Activated CD8-positive, alpha-beta memory T cell treated with anti-CD3 and anti-CD28 coated beads, Interleukin-2, amount 50 U/mL, for 48 hours (primary cell): ENCODE data around the gene ANKDD1B.
"Not testable (repeated sequence)": the region's sequence is repeated elsewhere in the genome, so short reads cannot be mapped to it uniquely, and the experiment has no call there.

Source experiments
- DNase-seq: peaks from one replicate; pipeline ENCODE4 v3.0.0-alpha.2; 2020

The ANKDD1B gene

DNA sequence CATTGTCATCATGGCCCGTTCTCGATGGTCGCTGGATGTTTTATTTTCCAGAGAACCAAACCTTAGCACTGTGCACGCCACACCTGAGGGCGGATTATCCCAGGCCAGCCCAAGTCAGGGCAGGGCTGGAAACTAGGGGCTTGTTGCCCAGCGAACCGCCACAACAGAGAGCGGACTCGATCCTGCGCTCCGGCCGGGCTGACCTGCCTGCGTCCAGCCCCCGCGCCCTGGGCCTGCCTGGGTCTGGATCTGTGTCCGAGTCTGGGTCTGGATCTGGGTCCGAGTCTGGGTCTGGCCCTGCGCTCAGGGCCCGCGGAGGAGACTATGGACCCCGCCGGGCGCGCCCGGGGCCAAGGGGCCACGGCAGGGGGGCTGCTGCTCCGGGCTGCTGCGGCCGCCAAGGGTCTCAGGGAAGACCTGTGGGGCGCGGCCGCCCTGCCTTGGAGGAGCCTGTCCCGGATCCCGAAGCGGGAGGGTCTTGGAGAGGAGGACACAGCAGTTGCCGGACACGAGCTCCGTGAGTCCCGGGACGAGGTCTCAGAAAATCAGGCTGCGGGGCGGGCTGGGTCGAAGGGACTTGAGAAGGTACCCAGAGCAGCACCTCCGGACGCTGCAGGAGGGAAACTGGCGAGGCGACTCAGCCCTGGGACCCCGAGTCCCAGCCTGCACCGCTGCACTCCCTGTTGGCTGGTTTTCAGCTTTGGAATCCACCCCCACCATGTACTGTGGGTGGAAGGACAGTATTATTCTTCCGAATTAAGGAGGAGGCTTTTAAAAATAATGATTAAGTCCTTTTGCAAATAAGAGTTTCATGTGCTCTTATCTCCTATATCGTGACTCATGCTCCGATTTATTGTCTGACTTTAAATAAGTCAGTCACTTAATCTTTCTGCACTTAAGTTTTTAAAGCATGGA lies at the start of gene ANKDD1B:
Gene ANKDD1B (plus strand): TSS at position 143 of the 915 bp plus-strand sequence. CDS start 182 bp downstream, at position 325.
- DNase-seq, result peak; percentile 58

DNA sequence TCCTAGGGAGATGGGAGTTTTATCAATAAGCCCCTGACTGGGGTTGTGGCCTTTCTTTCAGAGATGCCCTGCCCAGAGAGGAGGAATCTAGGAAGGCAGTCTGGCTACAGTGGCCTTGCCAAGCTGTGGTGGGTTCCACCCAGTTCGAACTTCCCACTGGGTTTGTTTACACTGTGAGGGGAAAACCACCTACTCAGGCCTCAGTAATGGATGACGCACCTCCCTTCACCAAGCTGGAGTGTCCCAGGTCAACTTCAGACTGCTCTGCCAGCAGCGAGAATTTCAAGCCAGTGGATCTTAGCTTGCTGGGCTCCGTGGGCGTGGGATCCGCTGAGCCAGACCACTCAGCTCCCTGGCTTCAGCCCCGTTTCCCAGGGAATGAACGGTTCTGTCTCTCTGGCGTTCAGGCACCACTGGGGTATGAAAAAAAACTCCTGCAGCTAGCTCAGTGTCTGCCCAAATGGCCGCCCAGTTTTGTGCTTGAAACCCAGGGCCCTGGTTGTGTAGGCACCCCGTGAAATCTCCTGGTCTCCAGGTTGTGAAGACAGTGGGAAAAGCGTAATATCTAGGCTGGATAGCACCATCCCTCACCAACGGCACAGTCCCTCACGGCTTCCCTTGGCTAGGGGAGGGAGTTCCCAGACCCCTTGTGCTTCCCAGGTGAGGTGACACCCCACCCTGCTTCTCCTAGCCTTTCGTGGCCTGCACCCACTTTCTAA lies 45.1 kb upstream of the ANKDD1B start:
- peak; percentile 58 for DNase-seq

DNA sequence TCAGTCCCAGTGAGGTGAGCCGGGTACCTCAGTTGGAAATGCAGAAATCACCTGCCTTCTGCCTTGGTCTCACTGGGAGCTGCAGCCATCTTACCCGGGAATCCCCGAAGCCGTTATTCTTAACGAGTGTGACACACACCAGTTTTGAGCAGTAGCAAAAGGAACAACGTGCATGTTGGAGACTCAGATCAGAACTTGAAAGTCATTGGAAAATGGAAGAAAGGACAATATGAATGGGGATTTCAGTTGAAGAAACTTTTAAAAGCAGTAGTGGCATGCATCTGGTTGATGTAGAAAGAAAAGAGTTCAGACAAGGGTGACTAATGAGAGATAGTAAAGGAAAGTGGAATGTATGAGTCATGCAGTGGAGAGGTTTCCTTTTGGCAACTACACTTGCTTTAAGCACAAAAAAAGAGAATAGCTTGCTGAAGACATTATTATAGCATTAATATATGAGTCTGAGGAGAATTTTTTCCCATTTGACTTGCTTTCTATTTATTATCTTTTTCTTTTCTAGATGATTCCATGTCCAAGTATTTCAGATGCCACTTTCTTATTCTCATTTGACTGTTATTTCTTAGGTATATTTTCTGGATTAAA lies 44.4 kb upstream of the ANKDD1B start:
- DNase-seq, result peak; percentile 71

DNA sequence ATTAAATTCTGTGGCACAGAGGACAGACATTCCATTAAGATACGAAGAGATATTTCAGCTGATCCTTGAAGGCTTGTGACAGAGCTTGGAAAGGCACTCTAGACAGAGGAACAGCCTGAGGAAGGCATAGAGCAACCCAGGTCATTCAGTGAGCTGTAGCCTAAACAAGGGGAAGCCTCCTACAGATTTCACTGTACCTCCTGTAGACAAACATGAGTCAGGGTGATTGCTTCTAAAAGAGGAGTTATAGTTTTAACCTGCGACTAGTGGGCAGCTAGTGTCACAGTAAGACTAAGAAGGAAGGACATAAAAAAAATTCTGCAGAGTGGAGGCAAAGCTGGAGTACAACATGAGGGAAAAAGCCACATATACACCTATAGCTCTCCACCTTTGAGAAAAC lies 43.5 kb upstream of the ANKDD1B start:
- no peak for DNase-seq

DNA sequence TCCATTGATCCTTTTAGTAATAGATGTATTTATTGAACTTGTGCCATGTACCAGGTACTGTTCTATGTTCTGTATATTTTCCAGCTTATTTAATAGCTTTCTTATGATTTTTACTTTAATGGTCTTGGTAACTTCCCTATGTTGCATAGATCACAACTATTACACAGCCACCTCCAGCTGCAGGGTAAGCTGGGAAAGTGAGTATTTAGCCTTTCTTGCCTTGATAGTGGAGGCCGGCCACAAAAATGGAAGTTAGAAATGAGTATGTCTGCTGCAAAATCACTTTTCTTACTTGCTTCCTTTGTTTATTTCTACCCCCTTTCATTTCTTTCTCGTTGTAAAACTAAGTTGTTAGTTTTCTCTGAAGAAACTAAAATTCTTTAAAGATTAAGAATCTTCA lies 43.1 kb upstream of the ANKDD1B start:
- DNase-seq, result no peak

DNA sequence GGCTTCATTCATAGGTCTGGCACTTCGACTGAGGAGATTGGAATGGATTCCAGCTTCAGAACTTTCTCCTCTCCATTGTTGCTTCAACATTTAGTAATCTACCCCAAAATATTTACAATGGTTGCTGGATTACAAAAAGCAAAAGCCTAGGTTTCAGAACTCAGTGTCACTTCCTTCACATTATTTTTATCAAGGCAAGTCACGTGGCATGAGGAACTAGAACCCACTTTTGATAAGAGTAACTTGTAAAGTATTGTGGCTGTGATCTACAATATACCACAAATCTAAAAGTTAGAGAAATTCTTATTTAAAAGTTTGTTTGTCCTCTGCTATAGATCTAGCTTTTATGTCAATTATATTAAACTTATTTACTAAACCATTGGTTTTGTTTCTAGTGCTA lies 39.7 kb upstream of the ANKDD1B start:
- DNase-seq, result no peak

DNA sequence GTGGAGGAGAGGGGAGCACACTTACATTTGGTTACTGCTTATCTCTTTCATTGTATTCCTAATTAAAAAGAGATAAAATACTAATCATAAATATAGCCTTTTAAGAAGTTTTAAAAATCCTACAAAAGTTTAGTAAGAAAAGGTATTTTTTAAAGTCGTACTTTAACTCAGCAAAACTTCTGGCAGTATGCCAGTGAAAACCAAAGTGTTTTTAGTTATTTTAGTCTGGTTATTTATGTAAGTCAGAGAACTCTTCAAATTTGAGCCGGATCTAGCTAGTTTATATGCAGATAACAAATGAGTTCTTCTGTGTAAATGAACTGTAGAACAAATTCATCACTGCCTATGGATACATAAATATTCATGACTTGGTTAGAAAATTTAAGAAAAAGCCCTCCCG lies 36.5 kb upstream of the ANKDD1B start:
- DNase-seq, result no peak

DNA sequence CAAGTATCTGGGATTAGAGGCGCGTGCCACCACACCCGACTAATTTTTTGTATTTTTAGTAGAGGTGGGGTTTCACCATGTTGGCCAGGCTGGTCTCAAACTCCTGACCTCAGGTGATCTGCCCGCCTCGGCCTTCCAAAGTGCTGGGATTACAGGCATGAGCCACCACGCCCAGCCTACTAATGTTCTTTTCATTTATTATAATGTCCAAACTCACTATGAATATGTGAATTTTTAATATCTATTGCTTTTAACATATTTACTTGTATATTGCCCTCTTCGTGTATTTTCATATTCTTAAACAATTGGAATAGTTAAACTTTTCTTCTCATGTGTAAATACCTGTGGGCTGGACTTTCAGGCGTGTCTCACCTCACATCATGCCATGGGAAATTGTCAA lies 33.0 kb upstream of the ANKDD1B start:
- DNase-seq, result not testable (repeated sequence)

DNA sequence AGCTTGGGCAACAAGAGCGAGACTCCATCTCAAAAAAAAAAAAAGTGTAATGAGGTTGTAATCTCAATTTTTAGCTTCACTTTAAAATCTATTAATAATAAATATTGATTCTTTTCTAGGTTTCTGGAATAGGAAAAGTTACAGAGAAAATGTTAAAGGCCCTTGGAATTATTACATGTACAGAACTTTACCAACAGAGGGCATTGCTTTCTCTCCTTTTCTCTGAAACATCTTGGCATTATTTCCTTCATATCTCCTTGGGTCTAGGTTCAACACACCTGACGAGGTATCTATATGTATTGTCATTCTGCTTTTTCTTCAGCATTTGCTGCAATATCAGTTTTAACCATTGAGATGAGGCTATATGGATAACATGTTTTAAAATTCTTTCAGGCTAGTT lies 26.6 kb upstream of the ANKDD1B start:
- DNase-seq, result no peak

DNA sequence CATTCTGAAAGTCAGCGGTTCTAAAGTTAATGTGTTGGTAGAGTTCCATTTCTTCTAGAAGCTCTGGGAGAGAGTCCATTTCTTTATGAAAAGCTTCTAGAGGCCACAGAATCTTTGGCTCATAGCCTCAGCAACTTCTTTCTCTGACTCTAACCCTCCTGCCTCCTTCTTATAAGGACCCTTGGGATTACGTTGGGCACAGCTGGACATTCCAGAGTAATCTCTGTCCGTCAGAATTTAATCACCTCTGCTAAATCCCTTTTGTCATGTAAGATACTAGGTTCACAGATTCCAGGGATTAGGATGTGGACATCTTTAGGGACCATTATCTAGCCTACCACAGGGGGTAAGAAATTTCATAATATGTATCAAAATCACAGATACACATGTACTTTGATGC lies 22.6 kb upstream of the ANKDD1B start:
- no peak for DNase-seq

DNA sequence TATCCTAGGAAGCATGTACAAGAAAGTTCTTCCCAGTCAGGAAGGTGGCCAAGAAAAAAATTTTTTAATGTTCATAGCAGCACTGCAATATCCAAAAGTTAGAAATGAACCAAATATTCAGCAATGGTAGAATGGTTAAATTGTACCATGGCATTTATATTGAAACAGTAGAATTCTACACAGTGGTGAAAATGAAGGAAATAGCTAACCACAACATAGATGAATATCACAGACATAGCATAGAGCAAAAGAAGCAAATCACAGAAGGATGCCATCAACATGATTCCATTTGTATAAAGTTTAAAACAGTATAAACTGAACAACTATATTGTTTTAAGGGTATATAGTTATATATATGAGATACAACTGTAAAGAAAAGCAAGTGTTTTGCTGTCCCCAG lies 10.7 kb upstream of the ANKDD1B start:
- DNase-seq, result no peak

DNA sequence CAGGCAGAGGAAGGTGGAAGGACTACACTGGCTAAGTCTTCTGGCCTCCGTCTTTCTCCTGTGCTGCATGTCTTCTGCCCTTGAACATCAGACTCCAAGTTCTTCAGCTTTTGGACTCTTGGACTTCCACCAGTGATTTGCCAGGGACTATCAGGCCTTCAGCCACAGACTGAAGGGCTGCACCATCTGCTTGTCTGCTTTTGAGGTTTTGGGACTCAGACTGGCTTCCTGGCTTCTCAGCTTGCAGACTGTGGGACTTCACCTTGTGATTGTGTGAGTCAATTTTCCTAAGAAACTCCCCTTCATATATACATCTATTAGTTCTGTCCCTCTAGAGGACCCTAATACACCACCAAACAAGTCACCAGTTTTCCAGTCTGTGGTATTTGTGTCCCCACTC lies 9.7 kb upstream of the ANKDD1B start:
- no peak for DNase-seq

DNA sequence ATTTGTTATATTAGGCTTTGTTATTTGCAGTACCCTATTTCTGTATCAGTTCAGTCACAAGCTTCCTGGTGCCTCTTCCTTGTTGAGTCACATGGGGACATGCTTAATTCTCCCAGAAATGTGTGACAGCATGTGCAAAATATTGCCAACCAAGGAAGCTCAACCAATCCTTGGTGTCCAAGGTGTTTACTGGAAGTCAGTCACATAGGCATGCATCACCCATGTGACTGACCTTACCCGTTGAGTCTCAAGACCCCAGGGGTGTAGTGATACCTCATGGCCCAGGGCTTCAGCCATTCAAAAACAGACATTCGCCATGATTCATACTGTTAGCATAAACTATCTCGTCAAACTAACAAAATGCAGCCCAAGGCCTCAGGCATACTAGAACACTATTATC lies 9.3 kb upstream of the ANKDD1B start:
- DNase-seq, result no peak

DNA sequence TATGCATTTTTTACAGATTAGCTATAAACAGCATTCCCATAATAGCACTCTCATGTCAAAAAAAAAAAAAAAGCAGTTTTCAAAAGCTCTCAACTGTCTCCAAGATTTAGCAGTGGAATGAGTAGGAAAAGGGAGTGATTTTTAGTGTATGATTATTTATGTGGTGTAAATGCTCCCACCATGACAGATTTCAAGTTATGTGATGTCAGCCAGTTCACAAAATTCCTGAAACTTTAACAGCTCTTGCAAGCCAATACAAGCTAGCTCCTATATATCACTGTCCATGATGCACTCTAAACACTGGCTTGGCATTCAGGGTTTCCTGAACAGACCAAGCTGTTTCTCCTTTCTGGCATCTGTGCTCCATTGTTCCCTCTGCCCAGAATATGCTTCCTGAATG lies 7.9 kb upstream of the ANKDD1B start:
- DNase-seq, result no peak

DNA sequence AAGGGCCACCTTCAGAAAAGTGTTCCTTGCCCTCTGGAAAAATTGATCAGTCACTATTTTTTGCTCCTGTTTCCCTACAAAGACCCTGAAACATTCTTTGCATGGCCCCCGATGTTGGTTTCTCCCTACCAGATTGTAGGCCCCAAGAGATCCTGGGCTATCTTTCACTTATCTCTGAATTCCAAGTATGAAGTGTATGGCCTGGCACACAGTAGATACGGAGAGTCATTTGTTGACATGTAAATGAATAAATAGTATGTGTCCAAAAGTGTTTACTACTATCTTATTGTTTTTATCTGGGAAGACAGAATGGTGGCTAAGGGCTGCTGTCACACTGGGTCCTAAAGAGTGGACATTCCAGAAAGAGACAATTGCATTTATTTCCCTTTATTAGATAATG lies 7.4 kb upstream of the ANKDD1B start:
- no peak for DNase-seq

DNA sequence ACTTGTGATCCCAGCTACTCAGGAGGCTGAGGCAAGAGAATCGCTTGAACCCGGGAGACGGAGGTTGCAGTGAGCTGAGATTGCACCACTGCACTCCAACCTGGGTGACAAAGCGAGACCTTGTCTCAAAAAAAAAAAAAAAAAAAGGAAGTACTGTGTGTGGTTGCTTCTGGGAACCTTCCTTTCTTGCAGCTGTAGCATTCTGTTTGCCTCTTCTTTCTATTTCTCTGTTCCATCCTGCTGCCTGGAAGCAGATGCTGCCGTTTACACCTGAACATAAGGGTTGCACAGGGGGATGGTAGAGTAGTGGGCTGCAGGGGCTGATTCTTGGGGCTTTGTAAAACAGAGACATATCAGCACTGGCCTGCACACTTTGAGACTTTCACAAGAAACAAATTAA lies 3.9 kb upstream of the ANKDD1B start:
- not testable (repeated sequence) for DNase-seq

DNA sequence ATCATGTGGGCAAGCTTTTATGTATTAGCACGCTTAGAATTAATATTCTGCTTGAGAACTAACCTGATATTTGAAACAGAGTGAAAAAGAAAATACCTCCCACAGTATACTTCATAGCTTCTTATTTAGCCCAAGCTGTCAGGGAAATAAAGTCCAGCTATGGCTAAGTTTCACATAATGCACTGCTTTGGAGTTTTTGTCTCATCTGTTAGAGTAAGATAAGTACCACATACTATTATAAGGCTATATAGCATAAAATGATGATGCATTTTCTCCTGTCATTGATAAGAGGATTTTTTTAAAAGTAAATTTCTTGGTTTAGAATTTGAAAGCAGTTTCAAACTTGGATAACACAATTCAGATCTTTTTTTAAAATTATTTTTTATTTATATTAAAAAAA lies 2.4 kb upstream of the ANKDD1B start:
- DNase-seq, result no peak

DNA sequence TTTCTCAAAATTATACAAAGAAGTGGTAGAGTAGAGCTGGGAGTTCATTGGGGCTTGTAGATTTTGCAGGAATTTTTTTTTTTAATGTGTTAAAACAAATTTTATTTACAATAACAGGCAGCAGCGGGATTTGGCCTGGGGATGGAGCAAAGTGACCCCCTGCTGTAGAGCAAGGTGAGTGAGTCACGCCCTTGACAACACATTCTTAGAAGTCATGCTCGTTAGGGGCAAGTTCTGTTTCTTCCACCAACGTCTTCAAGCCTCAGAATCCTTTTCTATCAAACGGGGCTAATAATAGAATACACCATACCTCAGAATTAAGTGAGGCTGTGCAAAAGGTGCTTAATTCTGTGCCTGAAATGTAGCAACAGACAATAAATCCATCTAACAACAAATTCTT lies 1.1 kb upstream of the ANKDD1B start:
- no peak for DNase-seq

DNA sequence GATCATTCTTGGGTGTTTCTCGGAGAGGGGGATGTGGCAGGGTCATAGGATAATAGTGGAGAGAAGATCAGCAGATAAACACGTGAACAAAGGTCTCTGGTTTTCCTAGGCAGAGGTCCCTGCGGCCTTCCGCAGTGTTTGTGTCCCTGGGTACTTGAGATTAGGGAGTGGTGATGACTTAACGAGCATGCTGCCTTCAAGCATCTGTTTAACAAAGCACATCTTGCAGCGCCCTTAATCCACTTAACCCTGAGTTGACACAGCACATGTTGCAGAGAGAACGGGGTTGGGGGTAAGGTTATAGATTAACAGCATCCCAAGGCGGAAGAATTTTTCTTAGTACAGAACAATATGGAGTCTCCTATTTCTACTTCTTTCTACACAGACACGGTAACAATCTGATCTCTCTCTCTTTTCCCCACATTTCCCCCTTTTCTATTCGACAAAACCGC lies 368 bp upstream of the ANKDD1B start:
- not testable (repeated sequence) for DNase-seq

DNA sequence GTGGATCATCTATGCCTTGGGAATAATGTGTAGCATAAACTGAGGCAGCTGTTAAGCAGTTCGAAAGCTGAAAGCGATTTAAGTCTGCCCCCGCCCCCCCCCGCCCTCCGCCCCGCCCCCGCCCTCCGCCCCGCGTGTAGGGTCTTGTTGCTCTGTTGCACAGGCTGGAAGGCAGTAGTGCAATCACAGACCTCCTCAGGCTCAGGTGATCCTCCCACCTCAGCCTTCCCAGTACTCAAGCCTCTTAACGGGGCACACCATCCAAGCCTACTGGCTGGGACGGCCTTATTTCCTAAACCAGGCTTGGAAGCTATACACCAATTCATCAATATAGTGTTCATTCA lies 945 bp downstream of the ANKDD1B start:
- DNase-seq, result no peak

DNA sequence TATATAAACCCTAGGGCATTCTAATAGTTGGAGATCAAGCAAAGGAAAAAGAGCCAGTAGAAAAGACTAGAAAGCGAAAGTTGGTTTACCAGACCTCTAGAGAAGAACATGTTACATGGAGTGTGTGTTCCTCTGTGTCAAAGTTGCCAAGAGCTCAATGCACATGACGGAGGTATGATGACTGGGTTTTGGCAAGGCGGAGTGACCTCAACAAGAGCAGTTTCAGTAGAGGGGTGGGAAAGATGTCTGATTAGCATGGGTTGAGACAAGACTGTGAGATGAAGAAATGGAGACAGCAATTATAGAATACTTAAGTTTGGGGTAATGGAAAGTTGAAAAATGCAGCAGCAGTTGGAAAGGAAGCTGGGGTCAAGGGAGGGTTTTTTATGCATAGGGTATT lies 1.6 kb downstream of the ANKDD1B start:
- DNase-seq, result no peak

DNA sequence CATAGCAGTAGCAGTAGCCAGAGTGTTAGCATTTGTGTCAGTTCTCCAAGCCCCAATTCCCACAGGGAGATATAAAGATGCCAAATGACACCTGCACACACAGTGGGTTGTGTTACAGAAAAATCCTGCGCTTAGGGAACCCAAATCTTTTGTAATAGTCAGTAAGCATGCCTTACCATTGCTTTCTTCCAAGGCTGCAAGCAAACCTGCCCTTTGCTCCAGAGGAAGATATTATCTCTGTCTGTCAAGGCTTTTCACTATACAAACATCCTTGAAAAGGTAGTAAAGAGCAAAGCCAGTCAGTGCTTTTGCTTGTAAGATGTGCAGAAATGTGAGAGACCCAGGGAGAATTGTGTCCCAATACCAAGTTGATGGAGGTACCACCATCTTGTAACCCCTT lies 2.9 kb downstream of the ANKDD1B start:
- DNase-seq, result no peak

DNA sequence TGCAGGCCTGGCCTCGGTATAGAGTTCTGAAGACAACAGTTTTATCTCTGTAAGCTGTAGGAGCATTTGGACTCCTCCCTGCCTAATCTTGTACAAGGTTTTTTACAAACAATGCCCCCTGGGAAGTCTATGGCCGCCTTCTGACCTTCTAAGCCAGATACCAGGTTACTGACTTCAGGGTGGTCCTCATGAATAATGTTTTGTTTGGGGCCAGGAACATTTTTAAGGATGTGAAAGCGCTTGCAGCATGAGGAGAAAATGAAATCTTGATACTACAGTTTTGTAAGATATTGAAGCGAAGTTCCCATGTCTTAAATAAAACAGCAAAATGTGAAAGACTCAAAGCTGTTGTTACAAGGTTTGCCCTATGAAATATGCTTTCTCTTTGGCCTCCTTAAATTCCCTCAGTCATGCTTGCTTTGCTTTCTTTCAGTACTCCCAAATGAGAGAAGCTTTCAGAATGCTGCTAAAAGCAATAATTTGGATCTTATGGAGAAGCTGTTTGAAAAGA lies 5.2 kb downstream of the ANKDD1B start:
- no peak for DNase-seq
